Stimulated activated CD4-positive, alpha-beta T cell treated with anti-CD3 and anti-CD28 coated beads, TNF-alpha, amount 100 ng/mL, for 1 hour (primary cell): ENCODE results near the gene FAM180A.
"Not testable (repeated sequence)": the region's sequence is repeated elsewhere in the genome, so short reads cannot be mapped to it uniquely, and the experiment has no call there.

Experiments used
- DNase-seq, 3 donors: peaks; one replicate each; pipeline ENCODE4 v3.0.0-alpha.2; 2020; ENCODE audit warnings: low read depth in 3 of 3, low spot score in 1 of 3

Gene FAM180A

GRCh38 chr7:135742371-135742770, 6.2 kb downstream of the FAM180A start:
- DNase-seq: no peak

- no peak for DNase-seq
Observed at GRCh38 chr7:135741905-135742304, 6.7 kb downstream of the FAM180A start.

GRCh38 chr7:135740889-135741288, 7.7 kb downstream of the FAM180A start:
- no peak for DNase-seq

DNA sequence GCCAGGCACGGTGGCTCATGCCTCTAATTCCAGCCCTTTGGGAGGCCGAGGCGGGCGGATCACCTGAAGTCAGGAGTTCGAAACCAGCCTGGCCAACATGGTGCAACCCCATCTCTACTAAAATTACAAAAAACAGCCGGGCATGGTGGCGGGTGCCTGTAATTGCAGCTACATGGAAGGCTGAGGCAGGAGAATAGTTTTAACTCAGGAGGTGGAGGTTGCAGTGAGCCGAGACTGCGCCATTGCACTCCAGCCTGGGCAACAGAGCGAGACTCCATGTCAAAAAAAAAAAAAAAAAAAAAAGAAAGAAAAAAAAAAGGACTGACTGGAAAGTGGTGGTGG, 11.3 kb downstream of the FAM180A start:
- not testable (repeated sequence) for DNase-seq

GRCh38 chr7:135736586-135737305, 11.9 kb downstream of the FAM180A start:
- DNase-seq: no peak

- no peak for DNase-seq
Observed at GRCh38 chr7:135734343-135734689, 14.3 kb downstream of the FAM180A start.

DNA sequence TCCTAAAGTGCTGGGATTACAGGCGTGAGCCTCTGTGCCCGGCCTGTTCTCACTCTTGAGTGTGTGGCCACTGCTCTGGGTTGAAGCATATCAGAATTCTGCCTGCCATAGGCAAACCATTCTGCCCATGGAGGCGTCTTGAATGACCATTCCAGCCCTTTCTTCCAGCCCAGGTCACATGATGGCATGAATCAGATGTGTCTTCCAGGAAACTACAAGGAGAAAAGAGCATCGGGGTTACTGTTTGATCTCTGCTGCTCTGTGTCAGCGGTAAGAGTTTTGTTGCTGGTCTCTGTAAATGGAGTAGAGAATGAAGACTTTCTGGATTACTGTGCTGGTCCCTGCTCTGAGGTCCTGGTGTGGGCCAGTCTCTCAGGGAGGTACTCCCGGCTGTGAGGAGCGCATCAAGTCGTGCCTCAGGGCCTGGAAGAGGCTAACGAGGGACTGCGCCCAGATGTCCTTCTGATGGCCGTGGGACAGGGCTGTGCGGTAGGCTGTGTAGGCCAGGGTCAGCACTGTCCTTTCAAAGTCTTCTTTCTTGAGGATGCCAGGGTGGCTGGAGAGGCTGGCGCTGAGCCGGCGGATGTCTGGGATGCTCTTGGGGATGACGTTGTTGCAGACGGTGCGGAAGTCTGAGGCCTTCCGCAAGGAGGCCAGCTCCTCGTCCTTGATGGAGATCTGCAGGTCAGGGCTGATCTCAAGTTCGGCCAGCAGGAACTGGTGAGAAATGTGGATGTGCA, 14.8 kb downstream of the FAM180A start:
- no peak for DNase-seq

DNA sequence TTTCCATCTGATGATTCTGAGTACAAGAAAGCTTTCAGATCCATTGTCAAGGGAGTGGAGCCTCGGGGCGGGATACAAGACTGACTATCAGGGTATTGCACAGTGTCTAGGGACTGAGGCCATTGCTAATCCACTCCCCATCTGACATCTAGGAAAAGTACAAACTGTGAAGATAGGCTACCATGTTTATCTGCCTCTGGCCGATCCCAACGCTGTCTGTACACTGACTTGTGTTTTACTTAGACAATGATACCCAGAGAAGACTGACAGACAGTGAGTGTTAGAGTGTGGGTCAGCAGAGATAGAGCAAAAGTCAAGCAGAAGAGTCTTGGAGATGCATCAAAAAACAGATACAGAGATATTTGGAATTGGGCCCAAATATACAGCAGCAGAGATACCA, 17.5 kb downstream of the FAM180A start:
- DNase-seq: no peak

DNA sequence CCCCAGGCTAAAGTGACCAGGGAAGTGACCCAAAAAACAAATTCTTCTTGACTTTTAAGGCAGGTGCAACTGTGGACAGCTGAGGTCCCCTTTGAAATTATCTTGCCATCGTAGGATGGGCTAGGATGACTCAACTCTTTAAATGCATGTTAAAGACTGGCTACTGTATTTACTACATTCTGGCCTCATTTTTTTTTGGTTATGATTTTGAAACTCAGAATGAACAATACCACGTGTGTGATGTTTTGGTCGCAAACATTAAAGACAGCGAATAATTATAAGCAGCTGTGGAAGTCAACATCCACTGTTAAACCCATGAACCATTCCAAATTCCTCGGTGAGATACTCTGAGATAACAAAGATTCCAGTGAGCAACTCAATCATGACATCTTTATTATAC, 19.4 kb downstream of the FAM180A start:
- DNase-seq: no peak

DNA sequence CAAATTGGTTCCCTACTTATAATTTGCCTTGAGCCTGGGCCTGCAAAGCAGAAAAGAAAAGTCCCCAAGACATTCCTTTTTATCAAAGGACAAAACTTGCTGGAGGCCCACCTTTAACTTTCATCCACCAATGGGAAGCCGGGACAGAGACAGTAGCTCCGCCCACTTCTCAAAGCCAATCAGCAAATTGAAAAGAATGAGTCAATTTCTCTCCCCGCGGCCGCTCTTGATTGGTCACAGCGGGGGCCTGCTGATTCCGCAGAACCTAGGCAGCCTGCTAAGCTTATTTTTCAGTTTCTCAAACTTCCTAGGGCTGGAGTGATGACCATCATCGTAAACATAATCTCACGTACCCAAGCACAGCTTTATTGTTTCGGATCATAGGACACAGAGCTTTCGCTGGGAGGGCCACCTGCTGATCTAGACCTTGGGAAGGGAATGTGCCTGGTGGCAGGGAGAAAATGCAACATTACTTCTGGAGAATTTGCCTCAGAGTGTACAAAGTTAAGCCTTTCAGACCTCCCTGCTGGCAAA, 20.4 kb downstream of the FAM180A start, which contains the start of gene SLC13A4:
Gene SLC13A4 (minus strand): TSS at position 51 of the 534 bp plus-strand sequence. CDS start 690 bp downstream, outside the sequence.
- no peak for DNase-seq

DNA sequence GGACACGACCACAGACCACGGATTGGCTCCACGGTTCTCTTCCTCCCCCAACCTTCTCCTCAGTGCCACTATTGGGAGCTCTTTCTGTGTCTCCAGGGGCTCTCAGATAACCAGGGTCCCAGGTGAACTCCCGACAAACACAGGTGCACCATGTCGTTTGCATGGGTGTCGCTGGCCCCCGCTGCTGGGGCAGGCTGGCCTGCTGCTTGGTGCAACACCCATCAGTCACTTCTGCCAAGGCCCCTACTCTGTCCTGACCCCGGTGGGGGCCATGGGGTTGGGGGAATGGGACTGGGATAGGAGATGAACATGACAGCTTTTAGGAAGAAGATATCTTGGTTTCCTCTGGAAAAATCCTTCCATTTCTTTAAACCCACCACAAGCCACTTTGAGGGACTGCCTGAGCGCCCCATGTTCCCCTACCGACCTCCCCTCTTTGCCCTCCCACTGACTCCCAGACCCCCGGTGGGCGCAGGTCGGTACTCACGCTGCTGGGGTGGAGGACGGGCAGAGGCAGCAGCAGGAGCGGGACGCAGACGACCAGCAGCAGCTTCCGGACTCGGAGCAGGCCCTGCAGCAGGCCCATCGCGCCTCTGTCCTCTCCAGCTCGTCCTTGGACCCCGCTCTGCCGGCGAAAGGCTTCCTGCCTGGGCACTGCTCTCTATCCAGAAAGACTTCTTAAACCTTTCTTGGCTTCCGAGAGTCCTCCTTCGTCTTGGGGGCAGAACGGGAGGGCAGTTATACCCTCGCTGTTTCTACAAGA, 21.5 kb downstream of the FAM180A start:
- no peak for DNase-seq

DNA sequence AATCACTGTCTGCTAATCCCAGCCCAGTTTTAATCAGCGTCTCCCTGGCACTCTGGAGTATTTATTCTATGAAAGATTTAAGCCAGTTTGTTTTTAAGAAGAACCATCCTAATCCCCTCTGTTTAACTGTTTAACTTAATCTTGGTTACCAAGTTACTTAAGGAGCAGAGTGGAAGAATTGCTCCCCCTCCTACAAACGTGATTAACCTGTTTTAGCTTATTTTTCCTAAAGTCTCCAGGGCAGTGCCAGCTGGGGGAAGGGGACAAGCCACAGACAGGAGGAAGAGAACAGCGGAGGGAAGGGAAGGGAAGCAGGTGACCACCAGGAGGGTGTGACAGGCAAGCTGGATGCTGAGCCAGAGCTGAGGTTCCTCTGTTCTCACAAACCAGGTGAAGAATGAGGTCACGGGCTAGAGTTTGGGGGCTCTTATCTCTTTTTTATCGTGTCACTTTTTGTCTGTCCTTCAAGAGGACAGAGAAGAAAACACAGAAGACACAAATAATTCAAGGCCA, 22.3 kb downstream of the FAM180A start:
- no peak for DNase-seq

- DNase-seq: no peak
Observed at GRCh38 chr7:135723411-135723810, 25.2 kb downstream of the FAM180A start.

DNA sequence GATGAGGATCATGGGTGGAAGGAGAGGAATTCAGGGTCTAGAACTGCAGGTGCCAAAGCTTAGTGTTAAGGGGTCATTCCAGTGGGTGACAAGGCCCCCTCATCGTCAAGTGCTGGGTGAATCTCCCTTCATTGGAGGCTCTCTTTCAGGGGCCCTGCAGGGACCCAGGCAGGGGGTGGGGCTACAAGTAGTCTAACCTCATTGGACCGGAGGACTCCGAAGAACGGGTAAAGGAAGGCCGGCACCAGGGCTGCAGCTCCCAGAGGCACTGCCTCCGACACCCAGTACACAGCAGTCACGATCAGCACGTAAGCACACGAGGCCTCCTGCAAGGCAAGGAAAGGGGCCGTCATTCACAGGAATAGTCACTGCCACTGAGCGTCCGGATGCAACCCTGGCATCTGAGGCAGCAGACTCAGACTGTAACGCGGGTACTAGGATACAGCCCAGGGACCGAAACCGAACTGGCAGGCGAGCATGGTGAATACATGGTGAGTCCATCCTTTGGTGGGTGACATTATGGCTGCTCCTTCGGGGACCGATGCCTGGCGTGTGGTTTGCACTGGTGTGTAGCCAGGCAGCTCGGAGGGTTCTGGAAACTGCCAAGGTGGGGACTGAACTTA, 27.3 kb downstream of the FAM180A start:
- no peak for DNase-seq

DNA sequence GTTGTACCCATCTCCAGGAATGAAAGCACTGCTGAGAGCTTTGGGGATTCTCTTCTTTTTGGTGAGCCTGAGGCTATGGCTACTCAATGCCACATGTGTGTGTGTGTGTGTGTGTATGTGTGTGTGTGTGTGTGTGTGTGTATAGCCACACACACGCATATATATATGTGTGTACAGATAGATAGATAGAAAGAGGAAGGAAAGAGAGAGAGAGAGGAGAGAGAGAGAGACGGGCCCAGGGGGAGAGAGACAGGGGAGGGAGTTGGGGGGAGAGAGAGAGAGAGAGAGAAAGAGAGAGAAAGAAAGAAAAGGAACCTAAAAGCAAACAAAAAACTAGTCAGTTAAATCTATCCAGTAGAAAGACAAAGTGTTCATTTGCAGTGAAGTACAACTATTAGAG, 28.9 kb downstream of the FAM180A start:
- no peak for DNase-seq

DNA sequence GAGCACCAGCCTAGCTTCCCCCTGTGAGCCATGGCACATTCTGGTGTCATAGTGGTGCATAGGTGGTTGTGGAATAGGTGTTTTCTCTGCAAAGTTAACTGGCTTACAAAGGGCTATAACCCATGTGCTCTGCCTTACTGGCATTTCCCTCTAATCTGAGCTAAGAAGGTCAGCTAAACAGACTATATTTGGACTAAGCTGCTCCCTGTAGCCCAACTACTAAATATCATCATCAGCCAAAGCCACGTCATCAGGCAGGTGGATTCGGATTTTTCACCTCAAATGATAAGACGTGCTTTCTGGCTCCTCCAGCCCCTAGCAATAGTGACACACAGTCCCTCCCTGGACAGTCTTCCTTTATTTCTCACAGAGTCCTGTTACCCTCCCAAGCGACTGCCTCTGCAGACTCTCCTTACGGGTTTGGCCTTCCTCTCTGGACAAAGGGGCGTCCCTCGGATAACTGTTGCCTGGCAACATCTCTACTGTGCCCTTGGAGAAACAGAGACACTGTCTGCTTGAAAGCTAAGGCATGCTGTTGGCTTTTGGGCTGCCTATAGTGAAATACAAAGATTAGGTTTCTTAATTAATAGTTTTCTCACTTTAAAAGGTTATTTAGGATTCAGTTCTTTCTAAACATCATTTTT, 29.7 kb downstream of the FAM180A start:
- no peak for DNase-seq

GRCh38 chr7:135718219-135718618, 30.4 kb downstream of the FAM180A start:
- no peak for DNase-seq

GRCh38 chr7:135717693-135718092, 30.9 kb downstream of the FAM180A start:
- DNase-seq: no peak

DNA sequence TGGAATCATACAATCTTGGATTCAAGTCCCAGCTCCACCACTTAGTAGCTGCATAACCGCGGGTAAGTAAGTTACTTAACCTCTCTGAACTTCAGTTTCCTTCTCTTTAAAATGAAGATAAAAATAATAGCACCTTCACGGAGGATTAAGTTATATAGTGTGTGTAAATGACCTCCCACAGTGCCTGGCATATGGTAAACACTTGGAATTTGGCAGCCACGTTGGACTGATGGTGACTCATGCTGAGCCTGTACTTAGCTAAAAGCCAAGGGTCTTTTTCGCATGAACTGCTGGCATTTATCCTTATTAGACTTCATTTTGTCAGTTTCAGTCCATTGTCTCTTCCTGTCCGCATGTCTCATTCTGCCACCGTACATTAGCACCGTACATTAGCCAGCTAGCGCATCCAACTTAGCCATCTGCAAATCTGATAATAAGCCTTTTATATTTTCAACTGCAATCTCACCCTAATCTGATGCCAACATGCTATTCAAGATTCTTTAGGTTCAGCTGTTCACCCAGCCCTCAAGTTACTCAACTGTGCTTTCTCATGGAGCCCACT, 31.9 kb downstream of the FAM180A start:
- DNase-seq: no peak

DNA sequence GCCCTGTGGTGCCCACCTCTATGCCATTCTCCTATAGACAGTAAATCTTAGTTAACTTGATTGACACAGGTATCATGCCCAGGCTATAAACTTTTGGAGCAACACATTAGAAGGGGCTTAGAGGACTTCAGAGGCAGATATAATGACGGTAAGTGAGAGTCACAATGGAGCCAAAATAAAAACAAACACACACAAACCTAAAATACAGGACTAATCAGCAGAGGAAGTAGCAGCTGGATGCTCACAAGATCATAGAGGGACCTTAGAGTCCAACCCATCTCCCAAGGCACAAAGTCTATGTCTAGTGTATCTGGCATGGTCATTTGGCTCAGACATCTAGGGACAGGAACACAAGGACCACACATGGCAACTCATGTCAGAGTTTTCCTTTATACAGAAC, 32.9 kb downstream of the FAM180A start:
- DNase-seq: no peak
